ENCODE results near the gene COL4A2. TPM values are rescaled to one million over a fixed set of nuclear protein-coding genes. Genes with fewer than 3 reads are reported as not detected.

The COL4A2 gene
- total RNA-seq, 1 donor from 2014 or later = 126 TPM

- DNase-seq = no peak
- no peak for ATAC-seq
- intact Hi-C loops (cut with micrococcal nuclease) = loop anchor here (10.0 kb wide), 1 partner anchor 64 kb away; the partner anchor contains the start of gene RAB20
These were observed 193.3 kb downstream of the COL4A2 start for GRCh38 chr13:110500341-110500740.

GRCh38 chr13:110501188-110501587, 194.1 kb downstream of the COL4A2 start:
- ATAC-seq (no peak), DNase-seq (no peak)
- intact Hi-C loops (cut with micrococcal nuclease) = loop anchor here (10.0 kb wide), 1 partner anchor 64 kb away; the partner anchor contains the start of gene RAB20

- intact Hi-C loops (cut with micrococcal nuclease) = loop anchor here (10.0 kb wide), 1 partner anchor 62 kb away; the partner anchor contains the start of gene RAB20
- DNase-seq (no peak), ATAC-seq (no peak)
These were observed 196.2 kb downstream of the COL4A2 start for GRCh38 chr13:110503037-110503901.

- intact Hi-C loops (cut with micrococcal nuclease) = loop anchor here (10.0 kb wide), 1 partner anchor 61 kb away; the partner anchor contains the start of gene RAB20
- ATAC-seq (no peak), DNase-seq (no peak)
These were observed 197.0 kb downstream of the COL4A2 start for GRCh38 chr13:110503979-110504499.

GRCh38 chr13:110505594-110505993, 198.5 kb downstream of the COL4A2 start:
- intact Hi-C loops (cut with micrococcal nuclease) = loop anchor here (10.0 kb wide), 1 partner anchor 59 kb away; the partner anchor contains the start of gene RAB20
- DNase-seq (no peak), ATAC-seq (no peak)

- intact Hi-C loops (cut with micrococcal nuclease) = loop anchor here (10.0 kb wide), 1 partner anchor 58 kb away; the partner anchor contains the start of gene RAB20
- no peak for DNase-seq
- ATAC-seq = no peak
These were observed 199.3 kb downstream of the COL4A2 start for GRCh38 chr13:110506396-110506795.

- intact Hi-C loops (cut with micrococcal nuclease) = loop anchor here (10.0 kb wide), 1 partner anchor 58 kb away; the partner anchor contains the start of gene RAB20
- DNase-seq (peak; percentile 84), ATAC-seq (peak; percentile 80)
These were observed 199.9 kb downstream of the COL4A2 start for GRCh38 chr13:110506859-110507566.

- DNase-seq (peak; percentile 76), ATAC-seq (peak; percentile 80)
- intact Hi-C loops (cut with micrococcal nuclease) = loop anchor here (10.0 kb wide), 1 partner anchor 57 kb away; the partner anchor contains the start of gene RAB20
These were observed 200.7 kb downstream of the COL4A2 start for GRCh38 chr13:110507678-110508381.

GRCh38 chr13:110509478-110509926, 202.4 kb downstream of the COL4A2 start:
- peak; percentile 42 for ATAC-seq
- DNase-seq = peak; percentile 20
- intact Hi-C loops (cut with micrococcal nuclease) = loop anchor here (10.0 kb wide), 1 partner anchor 55 kb away; the partner anchor contains the start of gene RAB20

GRCh38 chr13:110509971-110510786, 203.1 kb downstream of the COL4A2 start:
- intact Hi-C loops (cut with micrococcal nuclease) = loop anchor here (10.0 kb wide), 1 partner anchor 55 kb away; the partner anchor contains the start of gene RAB20
- ATAC-seq (peak; percentile 13), DNase-seq (no peak)

GRCh38 chr13:110511509-110512181, 204.6 kb downstream of the COL4A2 start:
- no peak for ATAC-seq
- no peak for DNase-seq
- intact Hi-C loops (cut with micrococcal nuclease) = no loop called here

GRCh38 chr13:110512198-110512740, 205.2 kb downstream of the COL4A2 start:
- ATAC-seq = no peak
- intact Hi-C loops (cut with micrococcal nuclease) = no loop called here
- DNase-seq = no peak

GRCh38 chr13:110516500-110516899, 209.4 kb downstream of the COL4A2 start:
- intact Hi-C loops (cut with micrococcal nuclease) = no loop called here
- ATAC-seq = no peak
- DNase-seq = no peak

GRCh38 chr13:110517505-110518225, 210.6 kb downstream of the COL4A2 start:
- ATAC-seq (no peak), DNase-seq (no peak)
- intact Hi-C loops (cut with micrococcal nuclease) = no loop called here

GRCh38 chr13:110518226-110518525, 211.1 kb downstream of the COL4A2 start:
- ATAC-seq (no peak), DNase-seq (no peak)
- intact Hi-C loops (cut with micrococcal nuclease) = no loop called here

- ATAC-seq = no peak
- intact Hi-C loops (cut with micrococcal nuclease) = no loop called here
- DNase-seq = peak; percentile 46
These were observed 211.5 kb downstream of the COL4A2 start for GRCh38 chr13:110518571-110518970.

GRCh38 chr13:110519046-110519445, 212.0 kb downstream of the COL4A2 start:
- ATAC-seq = no peak
- intact Hi-C loops (cut with micrococcal nuclease) = no loop called here
- no peak for DNase-seq

Measured in left ventricle myocardium superior (tissue), 1 donor.